Anterior cingulate cortex (tissue), 58 donors: Measurements from ENCODE around the gene MCM10.

Experiments
- DNase-seq, 58 donors: peaks; one replicate each; lab custom pipeline; 2025; lab: John Stamatoyannopoulos, UW

The MCM10 gene

DNA sequence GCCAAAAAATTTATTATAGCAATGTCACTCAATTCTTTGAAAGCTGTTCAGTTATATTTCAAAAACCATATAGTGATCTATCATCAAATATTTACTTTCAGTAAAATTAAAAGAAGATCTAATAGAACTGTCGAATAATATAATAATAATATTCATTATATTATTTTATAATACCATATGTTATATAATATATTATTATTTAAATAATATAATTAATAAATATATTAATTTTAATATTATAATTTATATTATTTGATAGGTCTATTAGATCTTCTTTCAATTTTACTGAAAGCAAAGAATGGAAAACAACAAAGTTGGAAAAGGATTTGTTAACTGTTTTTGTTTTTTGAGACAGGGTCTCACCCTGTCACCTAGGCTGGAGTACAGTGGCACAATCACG, 95.3 kb downstream of the MCM10 start:
- DNase-seq: no peak

DNA sequence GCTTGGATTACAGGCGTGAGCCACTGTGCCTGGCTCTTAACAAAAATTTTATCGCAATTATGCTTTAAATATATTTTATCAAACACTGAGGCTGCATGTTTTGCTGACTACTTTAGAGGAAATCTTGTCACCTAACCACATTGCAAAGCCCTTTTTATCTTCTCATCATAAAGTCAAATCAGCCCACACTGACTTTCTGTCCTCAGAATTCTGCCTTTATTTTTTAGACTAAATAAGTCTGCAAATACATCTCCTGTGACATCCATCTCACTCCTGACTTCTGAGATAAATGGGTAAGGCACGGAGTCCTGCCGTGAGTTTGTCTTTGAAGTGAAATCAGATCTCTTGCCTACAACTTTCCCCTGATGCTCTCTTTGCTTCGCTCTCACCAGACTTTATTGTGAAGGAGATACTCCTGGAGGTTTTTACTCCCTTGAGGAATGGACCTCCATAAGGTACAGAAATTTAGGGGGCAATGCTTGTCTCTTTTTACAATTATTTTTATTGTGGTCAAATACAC, 96.3 kb downstream of the MCM10 start:
- no peak for DNase-seq
